H1 (cell line): ENCODE results near the gene GATB. TPM values are rescaled to one million over a fixed set of nuclear protein-coding genes. Genes with fewer than 3 reads are reported as not detected.

Source experiments
- CTBP2 ChIP-seq: IDR thresholded peaks from 2 replicates; pipeline ENCODE4 v1.7.0; 2011; ENCODE audit warnings: borderline replicate concordance, mild to moderate bottlenecking, moderate library complexity, mixed read lengths, low read length; ENCODE audit not compliant: insufficient read depth, insufficient read length
- EZH2 ChIP-seq: fragments of 200-600 bp; sonication (generic); IDR thresholded peaks from 2 replicates; pipeline ENCODE4 v1.7.1; 2012; ENCODE audit warnings: low read depth, mild to moderate bottlenecking, moderate library complexity, low read length, inconsistent platforms; ENCODE audit not compliant: severe bottlenecking
- MAFK ChIP-seq: IDR thresholded peaks from 2 replicates; pipeline ENCODE4 v1.6.1; 2012; ENCODE audit warnings: low read depth, mild to moderate bottlenecking, improper control_type of control experiment, low read length
- POLR2A ChIP-seq, 2 experiments: IDR thresholded peaks; 1 replicate in 1 of 2; 2 replicates in 1 of 2; pipeline ENCODE4 v1.6.1; 2011; ENCODE audit warnings: low read depth in 2 of 2, low read length in 2 of 2, mild to moderate bottlenecking in 2 of 2; ENCODE audit errors: control extremely low read depth in 1 of 2
- POU5F1 ChIP-seq: IDR thresholded peaks from 2 replicates; pipeline ENCODE4 v1.6.1; 2011; ENCODE audit warnings: low read depth, mild to moderate bottlenecking, low read length, moderate library complexity
- polyA plus RNA-seq, 7 experiments: library from polyadenylated mRNA; depleted of rRNA in 3 of 7; stranded (reverse) in 5 of 7; unstranded in 2 of 7; fragments of >200 nt in 5 of 7; fragments of 200-250 nt in 2 of 7; gene quantifications; 1 replicate in 5 of 7; 2 replicates in 1 of 7; 4 replicates in 1 of 7; pipeline versions ENCODE4 v1.2.1 to v1.2.3, GENCODE V29; 2011 to 2013; ENCODE audit warnings: missing spikeins in 2 of 7, mixed read lengths in 2 of 7
- total RNA-seq: library from RNA; stranded (reverse); fragmentation: NEBNext Ultra II Directional; extraction: Animal tissue kit (Norgen Biotek cat#: 25700); gene quantifications from 2 replicates; pipeline ENCODE4 v1.2.1, GENCODE V29; 2021

GATB gene
- total and polyA plus RNA-seq, 2 of the 8 experiments (the other 6 are each of a cell fraction or from before 2014, with no cell fraction given), result 15.3 to 18.0 TPM

DNA sequence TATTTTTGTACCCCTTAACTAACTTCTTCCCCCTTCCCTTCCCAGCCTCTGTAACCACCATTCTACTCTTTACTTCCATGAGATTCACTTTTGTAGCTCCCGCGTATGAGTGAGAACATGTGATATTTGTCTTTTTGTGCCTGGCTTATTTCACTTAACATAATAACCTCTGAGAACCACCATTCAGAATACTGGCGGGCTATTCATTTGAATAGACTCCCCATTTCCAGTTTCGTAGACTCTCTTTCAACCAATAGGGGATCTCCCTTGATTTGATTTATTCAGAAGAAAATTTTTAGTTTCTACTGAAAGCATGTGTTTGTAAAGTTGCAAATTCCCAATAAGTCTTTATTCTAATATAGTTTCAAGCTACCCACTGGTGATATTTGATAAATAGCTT lies 117.2 kb downstream of the GATB start (continued):
- no peak for TF ChIP-seq MAFK
- no peak for TF ChIP-seq POU5F1
- TF ChIP-seq POLR2A (IDR thresholded peaks at IDR 0.05; ENCODE audit: control extremely low read depth in 1 of 2, low read depth in 2 of 2, low read length in 2 of 2), result no peak
- TF ChIP-seq EZH2, result no peak
- no peak for TF ChIP-seq CTBP2
